Superior temporal gyrus (tissue), 1 donor: Measurements from ENCODE around the gene DAPK2.
A peak's percentile ranks its signal among the peaks of the same experiment; 100 is the strongest.

Source experiments
- DNase-seq: peaks from one replicate; pipeline ENCODE4 v3.0.0-alpha.2; 2016; ENCODE audit errors: extremely low spot score

Gene DAPK2

DNA sequence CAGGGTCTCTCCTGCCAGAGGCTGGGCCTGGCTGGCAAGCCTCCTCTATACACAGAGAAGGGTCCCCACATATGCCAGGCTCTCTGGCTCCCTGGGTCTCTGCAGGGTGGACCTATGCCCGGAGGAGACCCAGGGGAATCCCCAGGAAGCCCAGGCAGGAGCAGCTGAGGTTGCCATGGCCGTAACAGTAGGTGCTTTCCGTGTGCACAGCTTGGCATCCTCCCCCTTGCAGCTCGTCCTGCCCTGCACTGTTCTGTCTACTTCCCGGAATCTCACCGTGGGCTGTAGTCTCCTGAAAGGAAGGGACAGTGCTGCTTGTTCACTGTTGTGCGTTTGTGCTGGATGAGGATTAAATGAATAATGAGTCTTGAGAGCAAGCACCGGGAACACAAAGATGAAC is 47.8 kb downstream of the DAPK2 start:
- no peak for DNase-seq

- DNase-seq: no peak
Observed at GRCh38 chr15:63997715-63998442, 48.4 kb downstream of the DAPK2 start.

GRCh38 chr15:63996794-63997357 is 49.4 kb downstream of the DAPK2 start:
- DNase-seq: no peak

GRCh38 chr15:63995789-63996188 is 50.5 kb downstream of the DAPK2 start:
- no peak for DNase-seq

- DNase-seq: no peak
Observed at GRCh38 chr15:63994073-63994600, 52.1 kb downstream of the DAPK2 start.

DNA sequence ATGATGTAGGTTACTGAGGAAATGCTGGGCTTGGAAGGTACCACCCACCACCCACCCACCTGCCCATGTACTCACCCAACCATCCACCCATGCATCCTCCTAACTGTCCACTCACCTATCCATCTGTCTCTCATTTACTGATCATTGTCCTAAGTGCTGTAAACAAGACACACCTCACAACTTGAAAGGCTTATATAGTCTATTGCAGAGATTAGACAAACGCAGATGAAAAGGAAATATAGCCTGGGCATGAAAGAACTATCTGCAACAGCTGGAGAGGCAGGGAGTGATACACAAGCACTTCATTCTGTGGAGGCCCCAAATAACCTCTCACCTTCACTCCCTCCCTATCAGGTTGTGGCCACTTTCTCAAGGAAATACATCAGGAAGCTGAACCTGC is 54.0 kb downstream of the DAPK2 start:
- no peak for DNase-seq

- DNase-seq: no peak
Observed at GRCh38 chr15:63991706-63992105, 54.6 kb downstream of the DAPK2 start.

DNA sequence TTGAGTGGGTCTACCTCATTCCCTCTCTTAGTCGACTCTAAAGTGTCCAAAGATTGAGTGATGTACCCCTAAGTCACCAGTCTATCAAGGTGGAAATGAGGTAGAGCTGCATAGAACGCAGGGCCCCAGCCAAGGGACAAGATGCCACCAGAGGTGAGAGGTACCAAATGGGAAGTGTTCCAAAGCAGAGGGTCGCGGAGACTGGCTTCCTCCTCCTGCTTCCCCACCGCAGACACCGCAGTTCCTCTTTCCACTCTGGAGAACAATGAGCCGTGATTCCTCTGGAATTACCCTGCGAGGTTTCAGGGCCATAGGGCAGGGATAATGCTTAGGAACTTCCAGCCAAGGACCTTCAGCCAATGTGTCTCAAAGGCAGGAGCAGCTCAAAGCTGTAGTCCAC is 55.8 kb downstream of the DAPK2 start:
- no peak for DNase-seq

GRCh38 chr15:63987796-63988378 is 58.4 kb downstream of the DAPK2 start:
- DNase-seq: no peak

DNA sequence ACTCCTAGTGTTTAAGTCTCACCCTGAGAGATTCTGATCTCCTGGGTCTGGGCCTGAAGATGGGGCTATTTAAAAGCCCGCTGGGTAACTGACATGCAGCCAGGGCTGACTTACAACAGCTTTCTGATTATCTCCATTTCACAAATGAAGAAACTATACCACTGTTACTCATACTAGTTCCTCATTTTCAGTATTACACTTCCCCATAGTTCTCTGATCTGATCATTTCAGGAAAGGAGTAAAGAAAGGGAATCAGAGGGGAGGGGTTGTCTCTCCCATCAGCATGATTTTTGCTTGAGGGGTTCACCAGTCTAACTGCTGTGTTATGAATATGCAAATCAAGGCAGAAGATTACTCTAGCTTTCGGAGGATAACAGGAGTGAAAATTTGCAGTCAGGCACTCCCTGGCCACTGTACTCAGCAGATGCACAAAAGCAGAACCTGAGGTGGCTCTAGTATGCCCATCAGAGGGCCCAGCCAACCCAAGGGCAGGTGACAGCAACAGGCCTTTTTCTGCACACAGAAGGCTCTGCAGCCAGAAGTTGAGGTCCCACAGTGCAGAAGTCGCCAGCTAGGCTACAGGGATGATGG is 59.4 kb downstream of the DAPK2 start:
- DNase-seq: no peak

- no peak for DNase-seq
Observed at GRCh38 chr15:63986185-63986680, 60.1 kb downstream of the DAPK2 start.

GRCh38 chr15:63985221-63986184 is 60.8 kb downstream of the DAPK2 start:
- DNase-seq: peak; percentile 42

GRCh38 chr15:63984331-63984730 is 62.0 kb downstream of the DAPK2 start:
- no peak for DNase-seq

GRCh38 chr15:63983061-63983711 is 63.1 kb downstream of the DAPK2 start:
- no peak for DNase-seq

DNA sequence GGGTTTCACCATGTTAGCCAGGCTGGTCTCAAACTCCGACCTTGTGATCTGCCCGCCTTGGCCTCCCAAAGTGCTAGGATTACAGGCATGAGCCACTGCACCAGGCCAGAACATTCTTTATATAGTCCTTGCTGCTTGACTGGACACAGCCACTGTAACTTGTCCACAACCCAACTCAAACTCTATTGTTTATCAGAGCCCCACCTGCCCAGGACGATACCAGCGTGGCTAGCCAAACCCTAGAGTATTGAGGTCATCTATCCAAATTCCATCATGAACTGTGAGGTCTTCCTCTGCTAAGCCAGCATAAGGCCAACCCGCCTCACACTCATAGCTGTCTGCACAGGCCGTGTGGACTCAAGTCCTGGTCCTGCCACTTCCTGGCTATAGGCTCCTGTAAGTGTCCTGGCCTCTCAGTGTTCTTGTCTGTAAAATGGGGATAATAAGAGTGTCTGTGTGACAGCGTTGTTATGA is 63.9 kb downstream of the DAPK2 start:
- no peak for DNase-seq

DNA sequence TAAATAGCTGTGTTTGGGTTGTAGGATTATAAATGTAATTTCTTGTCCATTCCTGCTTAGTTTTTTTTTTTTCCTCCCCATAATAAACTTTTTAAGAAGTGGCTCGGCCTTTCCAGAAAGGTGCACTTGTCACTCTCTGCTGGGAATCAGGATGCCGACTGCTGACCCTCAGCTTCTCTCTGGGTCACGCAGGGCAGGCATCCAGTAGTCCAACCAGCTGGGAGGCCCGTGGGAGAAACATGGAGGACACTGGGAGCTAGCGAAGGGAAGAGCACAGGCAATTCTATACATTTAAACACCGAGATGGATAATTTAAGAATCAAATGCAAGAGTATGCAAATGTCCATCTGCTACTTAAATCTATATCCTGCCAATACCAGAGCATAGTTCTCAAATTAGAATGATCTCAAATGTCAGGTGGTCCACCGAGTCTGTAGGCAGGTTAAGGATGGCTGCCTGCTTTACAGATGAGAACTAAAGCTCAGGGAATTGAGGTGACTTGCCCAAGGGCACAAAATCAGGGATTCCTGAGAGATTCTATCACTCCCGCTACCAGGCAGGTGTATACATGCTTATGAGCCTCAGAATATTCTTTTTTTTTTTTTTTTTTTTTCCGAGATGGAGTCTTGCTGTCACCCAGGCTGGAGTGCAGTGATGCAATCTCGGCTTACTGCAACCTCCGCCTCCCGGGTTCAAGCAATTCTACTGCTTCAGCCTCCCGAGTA is 64.5 kb downstream of the DAPK2 start:
- no peak for DNase-seq

- no peak for DNase-seq
Observed at GRCh38 chr15:63979262-63979793, 67.0 kb downstream of the DAPK2 start.

- no peak for DNase-seq
Observed at GRCh38 chr15:63978511-63979261, 67.6 kb downstream of the DAPK2 start.

GRCh38 chr15:63977119-63977518 is 69.2 kb downstream of the DAPK2 start:
- no peak for DNase-seq
